HG03159 (cell line): ENCODE measurements around the gene KLHL30.
"Not testable (repeated sequence)": the region's sequence is repeated elsewhere in the genome, so short reads cannot be mapped to it uniquely, and the experiment has no call there.

Experiments used
- ATAC-seq: cut with Tn5 transposase; IDR thresholded peaks from one replicate; pipeline ENCODE4 v1.9.1; 2021; ENCODE audit warnings: mild to moderate bottlenecking, moderate library complexity; ENCODE audit not compliant: unreplicated experiment

KLHL30 gene

DNA sequence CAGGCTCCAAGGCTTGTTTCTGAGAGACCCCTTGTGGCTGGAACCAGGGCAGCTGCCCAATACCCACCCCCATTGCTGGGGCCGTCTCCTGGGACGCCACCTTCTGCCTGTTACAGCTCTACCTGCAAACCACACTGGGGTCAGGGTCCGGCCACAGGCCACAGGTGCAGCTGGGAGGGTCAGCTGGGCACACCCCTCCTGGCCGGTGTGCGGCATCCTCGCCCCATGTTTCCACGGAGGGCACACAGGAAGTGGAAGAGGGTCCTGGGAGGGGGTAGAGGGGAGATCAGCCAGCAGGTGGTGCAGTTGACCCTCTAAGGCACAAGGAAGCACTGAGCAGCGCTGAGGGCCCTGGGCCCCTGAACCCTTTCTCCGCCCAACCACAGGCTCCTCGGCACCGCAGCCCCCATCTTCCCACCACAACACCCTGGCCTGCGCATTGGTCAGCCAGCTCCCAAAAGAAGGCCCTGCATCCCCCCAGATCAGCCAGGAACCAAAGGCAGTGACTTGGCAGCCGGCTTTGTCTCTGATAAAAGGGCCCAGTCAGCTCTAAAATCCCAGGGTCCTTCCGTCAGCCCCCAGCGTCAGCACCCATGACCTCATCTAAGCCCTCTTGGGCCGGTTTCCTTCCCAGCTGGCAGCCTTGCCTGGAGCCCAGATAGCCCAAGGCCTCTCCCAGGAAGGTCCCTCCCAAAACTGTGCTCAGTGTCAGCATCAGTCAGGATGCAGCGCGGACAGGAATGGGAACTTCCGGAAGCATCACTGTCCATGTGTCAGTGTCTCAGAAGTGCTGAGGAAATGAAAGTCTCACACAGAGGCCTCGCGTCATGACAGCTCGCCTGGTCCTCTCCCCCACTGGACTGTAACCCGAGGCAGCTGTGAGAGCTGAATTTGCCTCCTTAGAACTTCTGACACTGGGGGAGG lies 22.0 kb downstream of the KLHL30 start:
- no peak for ATAC-seq

- ATAC-seq: no peak
These were observed 23.0 kb downstream of the KLHL30 start for GRCh38 chr2:238161291-238162051.

- no peak for ATAC-seq
These were observed 23.9 kb downstream of the KLHL30 start for GRCh38 chr2:238162251-238162845.

- ATAC-seq: no peak
These were observed 24.5 kb downstream of the KLHL30 start for GRCh38 chr2:238162846-238163441.

DNA sequence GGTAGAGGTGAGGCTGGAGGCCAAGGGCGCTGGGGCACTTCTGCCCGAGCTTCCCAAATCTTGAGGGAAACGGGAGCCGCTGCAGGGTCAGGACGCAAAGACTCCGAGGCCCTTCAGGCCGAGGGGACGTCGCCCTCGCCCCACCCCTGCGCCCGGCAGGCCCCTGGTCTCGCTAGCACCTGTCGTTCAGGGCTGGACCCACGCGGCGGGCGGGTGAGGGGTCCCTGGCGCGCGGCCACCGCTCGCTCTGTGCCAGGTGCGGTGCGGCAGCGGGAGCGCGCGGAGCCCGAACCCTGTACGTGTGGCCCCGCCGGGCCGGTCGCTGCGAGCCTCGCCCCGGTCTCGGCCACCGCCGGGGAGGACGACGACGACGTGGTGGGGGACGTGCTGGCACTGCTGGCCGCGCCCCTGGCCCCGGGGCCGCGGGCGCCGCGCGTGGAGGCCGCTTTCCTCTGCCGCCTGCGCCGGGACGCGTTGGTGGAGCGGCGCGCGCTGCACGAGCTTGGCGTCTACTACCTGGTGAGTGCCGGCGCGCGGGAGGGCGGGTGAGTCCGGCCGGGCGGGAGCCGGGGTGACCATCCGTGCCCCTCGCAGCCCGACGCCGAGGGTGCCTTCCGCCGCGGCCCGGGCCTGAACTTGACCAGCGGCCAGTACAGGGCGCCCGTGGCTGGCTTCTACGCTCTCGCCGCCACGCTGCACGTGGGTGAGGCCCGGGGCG lies 25.2 kb downstream of the KLHL30 start:
- ATAC-seq: no peak

DNA sequence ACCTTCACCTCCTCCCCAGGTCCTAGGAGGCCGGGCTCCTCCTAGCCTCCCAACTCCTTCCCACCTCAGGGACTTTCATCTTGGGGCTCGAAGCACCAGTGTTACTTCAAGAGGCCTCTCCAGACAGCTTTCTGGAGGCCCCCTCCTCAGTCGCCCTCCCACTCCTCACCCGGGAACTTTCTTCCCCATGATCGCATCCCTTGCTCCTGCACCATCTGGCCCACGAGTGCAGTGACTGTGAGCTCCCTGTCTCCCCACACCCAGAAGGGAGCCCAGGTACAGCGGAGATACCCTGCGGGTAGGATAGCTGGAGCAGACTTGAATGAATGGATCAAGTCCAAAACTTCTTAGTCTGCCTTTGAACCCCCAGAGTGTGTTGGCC lies 26.4 kb downstream of the KLHL30 start:
- ATAC-seq: no peak

- no peak for ATAC-seq
These were observed 26.9 kb downstream of the KLHL30 start for GRCh38 chr2:238165288-238165921.

DNA sequence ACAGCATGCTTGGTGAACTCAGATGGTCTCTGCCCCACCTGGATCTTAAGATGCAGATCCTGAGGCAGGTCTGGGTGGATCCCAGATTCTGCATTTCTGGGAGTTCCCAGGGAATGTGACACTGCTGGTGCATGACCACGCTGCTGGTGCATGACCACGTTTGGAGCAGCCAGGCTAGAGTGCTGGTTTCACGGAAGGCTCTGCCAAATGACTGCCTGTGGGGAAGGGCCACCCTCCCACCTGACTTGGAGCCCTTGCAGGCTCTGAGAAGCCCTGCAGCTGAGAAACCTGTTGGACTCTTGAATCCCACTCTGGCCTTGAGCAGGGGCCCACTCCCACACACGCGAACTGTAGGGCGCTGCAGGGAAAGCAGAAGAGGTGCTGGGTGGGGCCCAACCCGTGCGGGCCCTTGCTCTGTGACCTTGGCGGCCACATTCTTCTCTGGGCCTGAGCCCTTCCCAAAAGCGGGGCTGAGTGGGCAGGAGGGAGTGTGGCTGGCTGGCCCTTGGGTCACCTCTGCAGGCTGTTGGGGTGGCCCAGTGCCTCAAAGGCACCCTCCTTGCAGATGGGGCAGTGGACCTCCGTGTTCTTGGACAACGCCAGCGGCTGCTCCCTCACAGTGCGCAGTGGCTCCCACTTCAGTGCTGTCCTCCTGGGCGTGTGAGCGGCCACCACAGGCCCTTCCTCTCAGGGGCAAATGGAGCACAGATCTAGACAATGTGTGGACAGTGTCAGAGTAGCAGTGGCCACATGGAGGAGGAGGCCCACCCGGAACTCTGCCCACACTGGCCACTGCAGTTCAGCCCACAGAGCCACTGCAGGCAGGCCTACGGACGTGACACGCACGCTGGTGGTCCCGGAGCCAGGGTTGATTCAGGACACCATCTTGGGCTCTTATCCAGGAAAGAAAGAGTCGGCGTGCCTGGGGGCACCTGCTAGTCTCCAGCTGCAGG lies 28.2 kb downstream of the KLHL30 start:
- ATAC-seq: no peak

GRCh38 chr2:238167344-238167715 lies 28.9 kb downstream of the KLHL30 start:
- ATAC-seq: no peak

DNA sequence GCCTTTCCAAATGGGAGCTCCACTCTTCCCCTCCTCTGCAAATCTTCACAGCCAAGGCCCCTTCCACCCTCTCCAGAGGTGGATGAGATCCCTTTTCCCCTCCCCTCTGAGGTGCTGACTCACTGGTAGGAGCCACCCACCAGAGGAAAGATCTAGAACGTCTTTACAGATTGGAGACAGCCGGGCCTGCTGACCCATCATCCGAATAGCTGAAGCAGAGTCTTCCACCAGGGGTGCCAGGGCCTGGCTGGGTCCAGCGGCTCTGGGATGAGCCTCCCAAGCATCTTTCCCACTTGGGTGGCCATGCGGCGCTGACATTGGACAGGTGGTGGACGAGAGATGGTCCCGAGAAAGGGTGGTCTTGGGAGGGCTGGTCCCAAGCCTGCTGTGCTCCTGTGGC lies 29.3 kb downstream of the KLHL30 start:
- no peak for ATAC-seq

DNA sequence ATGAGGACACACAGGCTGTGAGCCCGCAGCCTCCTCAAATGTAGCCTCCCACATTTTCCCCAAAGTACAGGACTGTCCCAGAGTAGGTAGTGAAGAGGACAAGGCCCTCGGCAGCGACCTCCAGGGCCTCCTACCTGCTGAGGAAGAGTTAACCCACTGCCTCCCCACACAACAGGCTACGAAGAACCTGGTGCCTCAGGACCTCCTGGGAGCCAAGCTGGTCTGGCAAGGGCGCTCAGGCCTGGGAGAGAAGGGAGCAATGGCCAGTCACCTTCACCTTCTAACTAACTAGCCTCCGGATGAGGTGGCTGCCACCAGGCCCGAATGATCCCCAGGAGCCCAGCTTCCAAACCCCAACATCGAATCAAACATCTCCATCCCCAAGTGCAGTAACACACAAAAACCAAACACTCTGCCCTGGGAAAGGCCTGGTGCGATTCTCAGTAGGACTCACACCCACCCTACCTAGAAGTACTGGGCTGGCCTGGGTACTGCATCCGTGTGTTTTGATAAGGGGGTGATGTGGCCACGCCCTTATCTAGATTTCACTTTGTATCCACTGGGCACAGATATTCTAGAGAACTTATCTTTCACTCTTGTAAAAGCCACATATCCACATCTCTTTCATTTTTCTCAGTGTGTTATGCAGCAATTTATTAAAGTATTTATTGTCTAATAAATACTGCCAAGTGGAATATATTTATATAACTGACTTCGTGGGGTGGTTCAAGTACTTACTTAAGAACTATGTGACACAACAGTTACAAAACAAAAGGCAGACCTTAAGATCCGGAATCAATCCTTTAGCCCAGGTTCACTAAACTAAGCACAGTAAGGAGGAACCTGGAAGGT lies 30.0 kb downstream of the KLHL30 start:
- no peak for ATAC-seq

- ATAC-seq: no peak
These were observed 30.7 kb downstream of the KLHL30 start for GRCh38 chr2:238169048-238169707.

GRCh38 chr2:238169708-238170251 lies 31.3 kb downstream of the KLHL30 start:
- no peak for ATAC-seq

DNA sequence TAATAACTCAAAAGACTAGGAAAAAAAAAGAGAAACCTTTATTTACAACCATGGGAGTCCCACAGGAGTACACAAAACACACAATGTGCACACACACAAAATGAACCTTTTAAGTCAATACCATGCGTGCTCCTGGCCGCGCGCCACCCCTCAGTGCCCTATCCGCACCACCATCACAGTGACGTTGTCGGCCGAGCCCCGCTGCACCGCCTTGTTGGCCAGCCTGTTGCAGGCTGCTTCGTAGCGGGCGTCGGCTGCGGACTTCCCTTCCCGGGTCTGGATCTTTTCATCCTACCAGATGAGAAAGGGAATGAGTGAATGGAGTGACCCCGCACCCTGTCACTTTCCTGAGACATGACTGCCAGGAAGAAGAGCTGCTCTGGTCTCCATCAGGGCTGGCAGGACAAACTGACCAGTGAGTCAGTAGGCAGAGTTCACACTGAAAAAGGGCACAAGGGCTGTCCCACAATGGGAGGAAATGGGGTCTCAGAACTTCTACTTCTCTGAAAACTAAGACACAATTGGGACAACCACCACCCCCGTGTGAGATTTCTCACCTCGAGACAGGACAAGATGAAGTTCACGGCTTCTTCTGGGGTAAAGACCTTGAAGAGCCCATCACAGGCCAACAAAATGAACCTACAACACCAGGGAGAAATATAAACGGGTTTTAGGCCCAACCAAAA lies 32.1 kb downstream of the KLHL30 start:
- no peak for ATAC-seq

GRCh38 chr2:238171072-238171431 lies 32.6 kb downstream of the KLHL30 start:
- not testable (repeated sequence) for ATAC-seq

DNA sequence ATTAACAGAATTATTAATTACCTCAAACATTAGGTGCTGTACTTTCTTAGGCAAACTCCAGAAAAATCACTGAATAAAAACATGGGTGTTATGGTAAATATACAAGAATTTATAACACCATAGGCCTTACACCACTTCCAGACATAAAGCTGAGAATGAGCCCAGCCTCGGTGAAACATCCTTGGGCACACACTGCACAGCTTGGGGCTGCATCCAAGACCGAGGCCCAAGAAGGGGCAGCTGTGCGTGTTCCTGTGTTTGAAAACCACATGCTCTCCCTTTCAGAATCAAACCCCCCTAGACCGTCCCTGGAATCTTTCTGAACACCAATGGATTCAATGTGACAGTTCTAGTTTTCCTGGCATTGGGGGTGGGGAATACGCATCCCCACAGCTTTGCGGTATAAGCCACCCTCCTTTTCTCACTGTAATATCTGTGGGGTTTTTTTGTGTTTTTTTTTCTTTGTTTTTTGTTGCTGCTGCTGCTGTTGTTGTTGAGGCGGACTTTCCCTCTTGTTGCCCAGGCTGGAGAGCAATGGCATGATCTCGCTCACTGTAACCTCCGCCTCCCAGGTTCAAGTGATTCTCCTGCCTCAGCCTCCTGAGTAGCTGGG lies 33.2 kb downstream of the KLHL30 start:
- no peak for ATAC-seq
